Stimulated activated effector memory CD8-positive, alpha-beta T cell treated with anti-CD3 and anti-CD28 coated beads, Interleukin-12 subunit alpha, Interleukin-12 subunit beta, amount 100 ng/mL, for 72 hours (primary cell): ENCODE results near the gene ABHD1.
A peak's percentile ranks its signal among the peaks of the same experiment; 100 is the strongest.

Source experiments
- ATAC-seq: fragments of 150-1000 bp; cut with Tn5 transposase; 2 replicates; pipeline ENCODE4 v1.10.0; 2021
- DNase-seq, 2 donors: peaks; one replicate each; pipeline ENCODE4 v3.0.0; 2021 to 2022; ENCODE audit warnings: low spot score in 2 of 2
- H3K27ac Mint-ChIP-seq: one replicate; pipeline ENCODE4 v1.8.0; 2022; ENCODE audit warnings: mild to moderate bottlenecking, mixed read lengths
- H3K36me3 Mint-ChIP-seq: one replicate; pipeline ENCODE4 v1.8.0; 2022; ENCODE audit warnings: mild to moderate bottlenecking, mixed read lengths
- H3K4me1 Mint-ChIP-seq: one replicate; pipeline ENCODE4 v1.8.0; 2022; ENCODE audit warnings: mixed read lengths
- H3K4me3 Mint-ChIP-seq: one replicate; pipeline ENCODE4 v1.8.0; 2022; ENCODE audit warnings: mild to moderate bottlenecking, mixed read lengths
- H3K9me3 Mint-ChIP-seq: one replicate; pipeline ENCODE4 v1.8.0; 2022; ENCODE audit warnings: mixed read lengths

Gene ABHD1

GRCh38 chr2:27084297-27085061 lies 39.1 kb upstream of the ABHD1 start:
- DNase-seq (no peak), ATAC-seq (no peak)
- peaks cover 47% of the 10 kb centered on the region for H3K4me1 Mint-ChIP-seq
- no peaks in the 10 kb centered on the region for H3K9me3 Mint-ChIP-seq
- H3K4me3 Mint-ChIP-seq = peak overlapping the region; percentile 79
- peaks cover 17% of the 10 kb centered on the region for H3K36me3 Mint-ChIP-seq
- no peak overlapping the region for H3K27ac Mint-ChIP-seq

GRCh38 chr2:27085062-27085672 lies 38.4 kb upstream of the ABHD1 start:
- no peaks in the 10 kb centered on the region for H3K9me3 Mint-ChIP-seq
- DNase-seq (no peak), ATAC-seq (no peak)
- peak overlapping the region; percentile 79 for H3K4me3 Mint-ChIP-seq
- H3K4me1 Mint-ChIP-seq = peaks cover 43% of the 10 kb centered on the region
- H3K27ac Mint-ChIP-seq = peak overlapping the region; percentile 75
- H3K36me3 Mint-ChIP-seq = peaks cover 17% of the 10 kb centered on the region

- Mint-ChIP-seq H3K4me3 (peak overlapping the region; percentile 79), H3K9me3 (no peaks in the 10 kb centered on the region), H3K27ac (peak overlapping the region; percentile 75), H3K4me1 (peaks cover 38% of the 10 kb centered on the region), H3K36me3 (peaks cover 15% of the 10 kb centered on the region)
- peak; percentile 29 to 76 for DNase-seq
- peak; percentile 8 for ATAC-seq
Observed at GRCh38 chr2:27085673-27086089, 37.9 kb upstream of the ABHD1 start.

- peaks cover 9% of the 10 kb centered on the region for H3K36me3 Mint-ChIP-seq
- ATAC-seq (peak; percentile 93), DNase-seq (peak; percentile 100)
- H3K4me3 Mint-ChIP-seq = peak overlapping the region; percentile 79
- H3K4me1 Mint-ChIP-seq = peaks cover 33% of the 10 kb centered on the region
- peak overlapping the region; percentile 75 for H3K27ac Mint-ChIP-seq
- H3K9me3 Mint-ChIP-seq = no peaks in the 10 kb centered on the region
Observed at GRCh38 chr2:27086090-27086723, 37.4 kb upstream of the ABHD1 start.

GRCh38 chr2:27086724-27087593 lies 36.7 kb upstream of the ABHD1 start, which contains the start of gene KHK:
KHK (plus strand) TSS chr2:27086772; CDS start chr2:27087260, 488 bp downstream.
- Mint-ChIP-seq H3K4me3 (peak within 1 kb of the TSS; percentile 79), H3K9me3 (no peaks in the 10 kb centered on the region), H3K36me3 (peaks cover 6% of the 10 kb centered on the region), H3K4me1 (peaks cover 26% of the 10 kb centered on the region), H3K27ac (peak within 1 kb of the TSS; percentile 75)
- peak; percentile 1 for ATAC-seq
- no peak for DNase-seq

GRCh38 chr2:27087823-27088410 lies 35.7 kb upstream of the ABHD1 start:
- Mint-ChIP-seq H3K4me3 (peak overlapping the region; percentile 79), H3K4me1 (peaks cover 26% of the 10 kb centered on the region), H3K27ac (no peak overlapping the region), H3K36me3 (peaks cover 6% of the 10 kb centered on the region), H3K9me3 (no peaks in the 10 kb centered on the region)
- no peak for DNase-seq
- no peak for ATAC-seq

GRCh38 chr2:27088634-27089033 lies 35.0 kb upstream of the ABHD1 start:
- Mint-ChIP-seq H3K4me1 (peaks cover 21% of the 10 kb centered on the region), H3K9me3 (no peaks in the 10 kb centered on the region), H3K27ac (no peak overlapping the region), H3K36me3 (peaks cover 6% of the 10 kb centered on the region), H3K4me3 (no peak overlapping the region)
- ATAC-seq (no peak), DNase-seq (no peak)

GRCh38 chr2:27089111-27089954 lies 34.3 kb upstream of the ABHD1 start:
- H3K9me3 Mint-ChIP-seq = no peaks in the 10 kb centered on the region
- no peak for ATAC-seq
- H3K36me3 Mint-ChIP-seq = peaks cover 6% of the 10 kb centered on the region
- H3K27ac Mint-ChIP-seq = no peak overlapping the region
- H3K4me1 Mint-ChIP-seq = peaks cover 20% of the 10 kb centered on the region
- DNase-seq = no peak
- H3K4me3 Mint-ChIP-seq = no peak overlapping the region

GRCh38 chr2:27091746-27092695 lies 31.6 kb upstream of the ABHD1 start:
- DNase-seq (no peak), ATAC-seq (no peak)
- no peak overlapping the region for H3K27ac Mint-ChIP-seq
- H3K36me3 Mint-ChIP-seq = no peaks in the 10 kb centered on the region
- peaks cover 22% of the 10 kb centered on the region for H3K4me1 Mint-ChIP-seq
- H3K4me3 Mint-ChIP-seq = no peak overlapping the region
- H3K9me3 Mint-ChIP-seq = no peaks in the 10 kb centered on the region

GRCh38 chr2:27092696-27093429 lies 30.8 kb upstream of the ABHD1 start:
- ATAC-seq (no peak), DNase-seq (no peak)
- Mint-ChIP-seq H3K27ac (no peak overlapping the region), H3K4me1 (peaks cover 16% of the 10 kb centered on the region), H3K9me3 (no peaks in the 10 kb centered on the region), H3K4me3 (no peak overlapping the region), H3K36me3 (no peaks in the 10 kb centered on the region)

- Mint-ChIP-seq H3K4me3 (no peak overlapping the region), H3K36me3 (no peaks in the 10 kb centered on the region), H3K4me1 (peaks cover 16% of the 10 kb centered on the region), H3K9me3 (no peaks in the 10 kb centered on the region), H3K27ac (no peak overlapping the region)
- DNase-seq (no peak), ATAC-seq (no peak)
Observed at GRCh38 chr2:27093430-27094352, 29.9 kb upstream of the ABHD1 start.
